GM20000 (cell line): Measurements from ENCODE around the gene KRTAP10-8.

Source experiments
- DNase-seq: peaks from one replicate; pipeline ENCODE4 v3.0.0; 2012; ENCODE audit warnings: low spot score
- TF ChIP-seq, protein P1 (sequence below): IDR thresholded peaks from 2 replicates; pipeline ENCODE4 v1.5.1; 2012; ENCODE audit warnings: mild to moderate bottlenecking, control low read depth; ENCODE audit errors: extremely low read depth, missing control alignments

Gene KRTAP10-8

DNA sequence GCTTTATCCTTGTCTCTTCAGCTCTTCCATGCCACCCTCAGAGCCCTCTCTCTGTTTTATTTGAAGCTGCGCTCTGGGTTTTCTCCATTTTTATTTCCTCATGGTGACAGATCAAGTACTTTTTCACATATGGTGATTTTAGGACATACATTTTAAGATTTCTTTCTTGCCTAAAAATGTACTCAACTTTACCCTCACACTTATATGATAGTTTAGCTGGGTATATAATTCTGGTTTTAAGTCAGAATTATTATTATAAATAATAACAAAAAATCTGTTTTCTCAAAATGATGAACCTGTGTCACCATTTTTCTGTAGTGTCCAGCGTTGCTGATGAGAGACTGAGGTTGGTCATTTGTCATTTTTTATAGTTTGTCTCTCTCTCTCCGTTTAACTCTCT is 30.7 kb upstream of the KRTAP10-8 start:
- TF ChIP-seq, protein P1, sequence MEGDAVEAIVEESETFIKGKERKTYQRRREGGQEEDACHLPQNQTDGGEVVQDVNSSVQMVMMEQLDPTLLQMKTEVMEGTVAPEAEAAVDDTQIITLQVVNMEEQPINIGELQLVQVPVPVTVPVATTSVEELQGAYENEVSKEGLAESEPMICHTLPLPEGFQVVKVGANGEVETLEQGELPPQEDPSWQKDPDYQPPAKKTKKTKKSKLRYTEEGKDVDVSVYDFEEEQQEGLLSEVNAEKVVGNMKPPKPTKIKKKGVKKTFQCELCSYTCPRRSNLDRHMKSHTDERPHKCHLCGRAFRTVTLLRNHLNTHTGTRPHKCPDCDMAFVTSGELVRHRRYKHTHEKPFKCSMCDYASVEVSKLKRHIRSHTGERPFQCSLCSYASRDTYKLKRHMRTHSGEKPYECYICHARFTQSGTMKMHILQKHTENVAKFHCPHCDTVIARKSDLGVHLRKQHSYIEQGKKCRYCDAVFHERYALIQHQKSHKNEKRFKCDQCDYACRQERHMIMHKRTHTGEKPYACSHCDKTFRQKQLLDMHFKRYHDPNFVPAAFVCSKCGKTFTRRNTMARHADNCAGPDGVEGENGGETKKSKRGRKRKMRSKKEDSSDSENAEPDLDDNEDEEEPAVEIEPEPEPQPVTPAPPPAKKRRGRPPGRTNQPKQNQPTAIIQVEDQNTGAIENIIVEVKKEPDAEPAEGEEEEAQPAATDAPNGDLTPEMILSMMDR = no peak
- no peak for DNase-seq

DNA sequence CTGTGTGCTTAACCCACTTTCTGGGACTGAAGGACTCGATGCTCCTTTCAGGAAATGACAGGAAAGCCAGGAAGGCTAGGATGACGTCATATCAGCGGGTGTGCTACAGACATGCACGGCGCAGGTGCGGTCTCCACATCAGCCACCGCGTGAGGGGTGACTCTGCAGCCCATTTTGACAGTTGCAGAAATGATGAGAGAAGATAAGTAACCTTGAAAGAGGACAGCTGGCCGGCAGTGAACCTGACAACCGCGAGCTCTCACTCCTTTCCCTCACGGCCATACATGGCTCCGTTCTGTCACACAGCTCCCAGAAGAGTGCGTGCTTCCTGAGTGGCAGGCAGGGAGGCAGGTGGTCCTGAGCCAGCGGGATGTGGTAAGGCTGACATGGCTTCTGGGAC is 29.8 kb upstream of the KRTAP10-8 start:
- DNase-seq = no peak
- TF ChIP-seq, protein P1 = no peak

DNA sequence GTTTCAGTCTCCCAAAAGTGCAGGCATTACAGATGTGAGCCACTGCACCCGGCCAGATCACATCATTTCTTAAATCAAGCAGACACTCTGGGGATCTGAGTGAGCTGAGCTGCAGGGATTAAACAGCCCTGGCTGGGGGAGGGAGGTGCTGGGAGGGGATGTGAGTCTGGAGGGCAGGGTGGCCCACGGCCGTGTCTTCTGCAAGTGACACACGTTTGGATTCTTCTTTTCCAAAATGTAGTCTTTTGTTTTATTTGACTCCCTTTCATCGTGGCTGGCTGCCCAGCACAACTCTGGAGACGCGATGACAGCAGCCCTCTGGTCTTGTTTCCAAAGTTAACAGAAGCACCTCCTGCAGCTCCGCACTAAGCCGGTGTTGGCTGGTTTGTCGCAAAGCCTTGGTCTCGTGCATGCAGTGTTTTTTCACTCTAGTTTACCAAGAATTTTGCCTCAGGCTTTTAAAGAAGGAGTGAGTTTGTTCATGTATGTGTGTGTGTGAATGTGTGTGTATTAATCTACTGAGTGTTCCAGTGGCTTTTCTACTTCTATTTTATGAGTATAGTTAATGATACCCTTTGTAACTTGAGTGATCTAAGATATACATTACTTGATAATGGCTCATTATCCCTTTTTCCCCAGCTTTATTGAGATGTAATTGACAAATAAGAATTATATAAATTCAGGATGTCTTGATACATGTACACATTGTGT is 28.6 kb upstream of the KRTAP10-8 start:
- no peak for DNase-seq
- TF ChIP-seq, protein P1 = no peak

DNA sequence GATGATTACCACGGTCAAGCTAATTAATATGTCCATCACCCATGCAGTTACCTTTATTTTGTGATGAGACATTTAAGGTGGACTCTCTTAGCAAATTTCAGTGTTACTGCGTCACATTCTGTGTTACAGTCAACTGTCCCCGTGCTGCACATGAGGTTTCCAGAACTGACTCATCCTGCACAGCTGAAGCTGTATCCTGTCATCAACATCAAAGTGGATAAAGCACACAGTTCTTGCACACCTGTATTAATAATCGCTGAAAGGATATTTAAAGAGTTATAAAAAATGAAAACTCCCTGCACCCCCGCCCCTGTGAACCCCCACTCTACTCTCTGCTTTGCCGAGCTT is 28.1 kb upstream of the KRTAP10-8 start:
- TF ChIP-seq, protein P1 = no peak
- no peak for DNase-seq

DNA sequence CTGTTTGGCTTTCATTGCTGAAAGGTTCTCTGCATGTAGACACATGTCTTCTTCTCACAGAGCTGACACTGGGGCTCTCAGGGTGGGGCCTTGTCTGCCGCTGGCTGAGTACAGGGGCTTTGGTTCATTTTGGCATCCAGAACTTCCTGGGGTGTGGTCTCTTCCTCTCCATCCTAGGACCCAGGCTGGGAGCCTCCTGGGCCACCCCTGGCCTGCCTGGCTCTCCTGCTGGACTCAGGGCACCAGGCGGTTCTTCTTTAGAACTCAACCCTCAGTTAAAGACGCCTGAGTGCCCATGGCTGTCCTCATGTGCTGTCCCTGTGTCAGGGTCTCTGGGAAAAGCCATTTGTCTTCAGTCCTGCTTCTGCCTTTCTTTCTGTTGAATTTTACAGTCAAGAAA is 26.0 kb upstream of the KRTAP10-8 start:
- no peak for DNase-seq
- TF ChIP-seq, protein P1 = no peak

DNA sequence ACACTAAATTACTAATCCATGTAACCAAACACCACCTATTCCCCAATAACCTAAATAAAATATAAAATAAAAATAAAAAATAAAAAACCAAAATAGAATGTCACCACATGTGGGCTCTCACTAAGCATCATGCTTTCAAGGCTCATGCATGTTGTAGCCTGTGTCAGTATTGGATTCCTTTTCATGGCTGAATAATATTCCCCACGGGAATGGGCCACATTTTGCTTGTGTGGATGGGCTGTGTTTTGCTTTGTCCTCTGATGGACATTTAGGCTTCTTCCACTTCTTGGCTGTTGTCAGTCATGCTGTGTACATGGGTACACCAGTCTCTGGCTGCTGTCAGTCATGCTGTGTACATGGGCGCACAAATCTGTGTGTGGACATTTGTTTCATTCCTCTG is 22.8 kb upstream of the KRTAP10-8 start:
- DNase-seq = no peak
- TF ChIP-seq, protein P1 = no peak

DNA sequence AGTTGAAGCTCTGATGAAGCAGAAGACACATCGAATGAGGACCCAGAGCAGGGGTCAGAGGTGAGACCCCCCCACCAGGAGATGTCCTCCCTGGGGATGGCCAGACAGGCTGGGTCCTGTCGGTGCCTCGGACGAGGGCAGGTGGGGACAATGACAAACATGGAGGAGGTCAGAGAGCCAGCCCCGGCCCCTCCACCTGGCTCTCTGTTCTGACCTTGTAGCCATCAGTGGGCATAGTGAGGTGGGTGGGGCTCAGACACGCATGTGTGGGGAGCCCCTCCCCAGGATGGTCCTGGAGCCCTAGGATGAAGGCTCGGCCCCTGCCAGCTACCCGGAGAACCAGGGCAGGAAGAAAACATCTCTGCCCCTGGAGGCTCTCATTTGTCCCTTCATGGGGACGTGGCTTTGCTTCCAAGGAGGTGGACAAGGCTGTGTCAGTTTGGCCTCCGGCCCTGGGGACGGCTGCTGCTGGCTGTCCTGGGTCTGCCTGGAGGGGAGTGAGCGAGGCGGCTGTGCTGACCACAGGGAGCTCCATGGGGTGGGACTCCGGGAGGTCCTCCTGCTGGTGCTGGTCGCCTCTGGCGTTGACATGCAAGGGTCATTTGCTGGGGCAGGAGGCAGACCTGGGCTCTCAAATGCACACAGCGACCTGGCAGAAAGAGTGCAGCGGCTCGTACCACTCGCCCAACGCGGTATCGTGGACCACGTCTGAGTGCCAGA is 22.1 kb upstream of the KRTAP10-8 start:
- DNase-seq = no peak
- TF ChIP-seq, protein P1 = no peak
